Measurements from ENCODE around the gene PLA2G4E. TPM values are rescaled to one million over a fixed set of nuclear protein-coding genes. Genes with fewer than 3 reads are reported as not detected.

Gene PLA2G4E
- total and polyA plus RNA-seq, 2 experiments from 2014 or later: not detected

DNA sequence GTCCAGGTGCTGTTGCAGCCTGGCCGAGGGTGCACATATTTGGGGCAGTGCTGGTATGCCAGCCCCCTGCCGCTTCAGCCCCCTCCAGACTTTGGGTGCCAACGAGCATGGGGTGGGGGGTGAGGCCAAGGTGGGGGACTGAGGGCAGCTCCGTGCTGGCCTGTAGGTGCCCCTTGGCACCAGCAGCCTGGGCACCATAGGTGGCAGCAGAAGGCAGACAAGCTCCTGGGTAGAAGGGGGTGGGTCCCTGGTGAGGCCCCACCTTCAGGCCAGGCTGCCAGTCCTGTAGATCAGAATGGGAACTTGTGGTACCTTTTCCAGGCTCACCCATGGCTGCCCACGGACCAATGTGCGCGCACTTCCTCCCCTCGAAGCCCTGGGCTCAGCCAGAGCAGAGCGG, 16.1 kb upstream of the PLA2G4E start (continued):
- TF ChIP-seq, protein P1, sequence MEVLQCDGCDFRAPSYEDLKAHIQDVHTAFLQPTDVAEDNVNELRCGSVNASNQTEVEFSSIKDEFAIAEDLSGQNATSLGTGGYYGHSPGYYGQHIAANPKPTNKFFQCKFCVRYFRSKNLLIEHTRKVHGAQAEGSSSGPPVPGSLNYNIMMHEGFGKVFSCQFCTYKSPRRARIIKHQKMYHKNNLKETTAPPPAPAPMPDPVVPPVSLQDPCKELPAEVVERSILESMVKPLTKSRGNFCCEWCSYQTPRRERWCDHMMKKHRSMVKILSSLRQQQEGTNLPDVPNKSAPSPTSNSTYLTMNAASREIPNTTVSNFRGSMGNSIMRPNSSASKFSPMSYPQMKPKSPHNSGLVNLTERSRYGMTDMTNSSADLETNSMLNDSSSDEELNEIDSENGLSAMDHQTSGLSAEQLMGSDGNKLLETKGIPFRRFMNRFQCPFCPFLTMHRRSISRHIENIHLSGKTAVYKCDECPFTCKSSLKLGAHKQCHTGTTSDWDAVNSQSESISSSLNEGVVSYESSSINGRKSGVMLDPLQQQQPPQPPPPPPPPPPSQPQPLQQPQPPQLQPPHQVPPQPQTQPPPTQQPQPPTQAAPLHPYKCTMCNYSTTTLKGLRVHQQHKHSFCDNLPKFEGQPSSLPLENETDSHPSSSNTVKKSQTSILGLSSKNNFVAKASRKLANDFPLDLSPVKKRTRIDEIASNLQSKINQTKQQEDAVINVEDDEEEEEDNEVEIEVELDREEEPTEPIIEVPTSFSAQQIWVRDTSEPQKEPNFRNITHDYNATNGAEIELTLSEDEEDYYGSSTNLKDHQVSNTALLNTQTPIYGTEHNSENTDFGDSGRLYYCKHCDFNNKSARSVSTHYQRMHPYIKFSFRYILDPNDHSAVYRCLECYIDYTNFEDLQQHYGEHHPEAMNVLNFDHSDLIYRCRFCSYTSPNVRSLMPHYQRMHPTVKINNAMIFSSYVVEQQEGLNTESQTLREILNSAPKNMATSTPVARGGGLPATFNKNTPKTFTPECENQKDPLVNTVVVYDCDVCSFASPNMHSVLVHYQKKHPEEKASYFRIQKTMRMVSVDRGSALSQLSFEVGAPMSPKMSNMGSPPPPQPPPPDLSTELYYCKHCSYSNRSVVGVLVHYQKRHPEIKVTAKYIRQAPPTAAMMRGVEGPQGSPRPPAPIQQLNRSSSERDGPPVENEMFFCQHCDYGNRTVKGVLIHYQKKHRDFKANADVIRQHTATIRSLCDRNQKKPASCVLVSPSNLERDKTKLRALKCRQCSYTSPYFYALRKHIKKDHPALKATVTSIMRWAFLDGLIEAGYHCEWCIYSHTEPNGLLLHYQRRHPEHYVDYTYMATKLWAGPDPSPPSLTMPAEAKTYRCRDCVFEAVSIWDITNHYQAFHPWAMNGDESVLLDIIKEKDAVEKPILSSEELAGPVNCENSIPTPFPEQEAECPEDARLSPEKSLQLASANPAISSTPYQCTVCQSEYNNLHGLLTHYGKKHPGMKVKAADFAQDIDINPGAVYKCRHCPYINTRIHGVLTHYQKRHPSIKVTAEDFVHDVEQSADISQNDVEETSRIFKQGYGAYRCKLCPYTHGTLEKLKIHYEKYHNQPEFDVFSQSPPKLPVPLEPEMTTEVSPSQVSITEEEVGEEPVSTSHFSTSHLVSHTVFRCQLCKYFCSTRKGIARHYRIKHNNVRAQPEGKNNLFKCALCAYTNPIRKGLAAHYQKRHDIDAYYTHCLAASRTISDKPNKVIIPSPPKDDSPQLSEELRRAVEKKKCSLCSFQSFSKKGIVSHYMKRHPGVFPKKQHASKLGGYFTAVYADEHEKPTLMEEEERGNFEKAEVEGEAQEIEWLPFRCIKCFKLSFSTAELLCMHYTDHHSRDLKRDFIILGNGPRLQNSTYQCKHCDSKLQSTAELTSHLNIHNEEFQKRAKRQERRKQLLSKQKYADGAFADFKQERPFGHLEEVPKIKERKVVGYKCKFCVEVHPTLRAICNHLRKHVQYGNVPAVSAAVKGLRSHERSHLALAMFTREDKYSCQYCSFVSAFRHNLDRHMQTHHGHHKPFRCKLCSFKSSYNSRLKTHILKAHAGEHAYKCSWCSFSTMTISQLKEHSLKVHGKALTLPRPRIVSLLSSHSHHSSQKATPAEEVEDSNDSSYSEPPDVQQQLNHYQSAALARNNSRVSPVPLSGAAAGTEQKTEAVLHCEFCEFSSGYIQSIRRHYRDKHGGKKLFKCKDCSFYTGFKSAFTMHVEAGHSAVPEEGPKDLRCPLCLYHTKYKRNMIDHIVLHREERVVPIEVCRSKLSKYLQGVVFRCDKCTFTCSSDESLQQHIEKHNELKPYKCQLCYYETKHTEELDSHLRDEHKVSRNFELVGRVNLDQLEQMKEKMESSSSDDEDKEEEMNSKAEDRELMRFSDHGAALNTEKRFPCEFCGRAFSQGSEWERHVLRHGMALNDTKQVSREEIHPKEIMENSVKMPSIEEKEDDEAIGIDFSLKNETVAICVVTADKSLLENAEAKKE (CRISPR knock-in tag; IDR thresholded peaks at IDR 0.05): no peak
- TF ChIP-seq STAT1 (IDR thresholded peaks at IDR 0.05; ENCODE audit: unreplicated experiment) (no peak), EZH2phosphoT487 (IDR thresholded peaks at IDR 0.05; ENCODE audit: unreplicated experiment) (no peak), JUNB (IDR thresholded peaks at IDR 0.05; ENCODE audit: unreplicated experiment) (no peak), NANOG (IDR thresholded peaks at IDR 0.05; ENCODE audit: borderline replicate concordance) (no peak), ZNF331 (CRISPR knock-in tag; IDR thresholded peaks at IDR 0.05; ENCODE audit: low read depth) (no peak), EZH2 (IDR thresholded peaks at IDR 0.05; ENCODE audit: low read depth, unreplicated experiment) (no peak), CREB1 (CRISPR knock-in tag; IDR thresholded peaks at IDR 0.05; ENCODE audit: low read depth) (no peak), POLR2AphosphoS5 (IDR thresholded peaks at IDR 0.05; ENCODE audit: low read depth) (no peak)
- TF ChIP-seq, protein P2, sequence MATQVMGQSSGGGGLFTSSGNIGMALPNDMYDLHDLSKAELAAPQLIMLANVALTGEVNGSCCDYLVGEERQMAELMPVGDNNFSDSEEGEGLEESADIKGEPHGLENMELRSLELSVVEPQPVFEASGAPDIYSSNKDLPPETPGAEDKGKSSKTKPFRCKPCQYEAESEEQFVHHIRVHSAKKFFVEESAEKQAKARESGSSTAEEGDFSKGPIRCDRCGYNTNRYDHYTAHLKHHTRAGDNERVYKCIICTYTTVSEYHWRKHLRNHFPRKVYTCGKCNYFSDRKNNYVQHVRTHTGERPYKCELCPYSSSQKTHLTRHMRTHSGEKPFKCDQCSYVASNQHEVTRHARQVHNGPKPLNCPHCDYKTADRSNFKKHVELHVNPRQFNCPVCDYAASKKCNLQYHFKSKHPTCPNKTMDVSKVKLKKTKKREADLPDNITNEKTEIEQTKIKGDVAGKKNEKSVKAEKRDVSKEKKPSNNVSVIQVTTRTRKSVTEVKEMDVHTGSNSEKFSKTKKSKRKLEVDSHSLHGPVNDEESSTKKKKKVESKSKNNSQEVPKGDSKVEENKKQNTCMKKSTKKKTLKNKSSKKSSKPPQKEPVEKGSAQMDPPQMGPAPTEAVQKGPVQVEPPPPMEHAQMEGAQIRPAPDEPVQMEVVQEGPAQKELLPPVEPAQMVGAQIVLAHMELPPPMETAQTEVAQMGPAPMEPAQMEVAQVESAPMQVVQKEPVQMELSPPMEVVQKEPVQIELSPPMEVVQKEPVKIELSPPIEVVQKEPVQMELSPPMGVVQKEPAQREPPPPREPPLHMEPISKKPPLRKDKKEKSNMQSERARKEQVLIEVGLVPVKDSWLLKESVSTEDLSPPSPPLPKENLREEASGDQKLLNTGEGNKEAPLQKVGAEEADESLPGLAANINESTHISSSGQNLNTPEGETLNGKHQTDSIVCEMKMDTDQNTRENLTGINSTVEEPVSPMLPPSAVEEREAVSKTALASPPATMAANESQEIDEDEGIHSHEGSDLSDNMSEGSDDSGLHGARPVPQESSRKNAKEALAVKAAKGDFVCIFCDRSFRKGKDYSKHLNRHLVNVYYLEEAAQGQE (IDR thresholded peaks at IDR 0.05; ENCODE audit: unreplicated experiment): no peak
